ENCODE results near the gene NOP10.

NOP10 gene

GRCh38 chr15:34330279-34330678 lies 12.7 kb downstream of the NOP10 start:
- no peak for DNase-seq (ENCODE audit: low read depth)

DNA sequence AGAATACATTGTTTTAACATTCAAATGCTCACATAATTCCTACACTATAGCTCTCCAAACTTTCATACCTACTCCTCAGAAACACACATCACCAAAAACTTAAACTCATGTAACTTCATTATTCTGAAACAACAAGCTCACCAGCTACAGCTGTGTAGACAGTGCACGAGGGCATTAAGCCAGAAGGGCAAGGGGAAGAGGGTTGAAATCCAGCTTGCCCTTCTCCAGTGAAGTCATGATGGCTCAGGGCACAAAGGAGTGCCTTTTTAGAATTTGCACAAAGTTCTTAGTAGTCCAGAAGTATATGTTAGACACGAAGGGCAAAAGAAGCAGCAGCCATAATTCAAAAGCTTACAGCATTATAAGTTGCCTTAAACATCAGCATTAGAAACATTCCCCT lies 13.9 kb downstream of the NOP10 start:
- DNase-seq (ENCODE audit: low read depth), result no peak

- DNase-seq (ENCODE audit: low read depth), result no peak
Observed at GRCh38 chr15:34327906-34328305, 15.0 kb downstream of the NOP10 start.

DNA sequence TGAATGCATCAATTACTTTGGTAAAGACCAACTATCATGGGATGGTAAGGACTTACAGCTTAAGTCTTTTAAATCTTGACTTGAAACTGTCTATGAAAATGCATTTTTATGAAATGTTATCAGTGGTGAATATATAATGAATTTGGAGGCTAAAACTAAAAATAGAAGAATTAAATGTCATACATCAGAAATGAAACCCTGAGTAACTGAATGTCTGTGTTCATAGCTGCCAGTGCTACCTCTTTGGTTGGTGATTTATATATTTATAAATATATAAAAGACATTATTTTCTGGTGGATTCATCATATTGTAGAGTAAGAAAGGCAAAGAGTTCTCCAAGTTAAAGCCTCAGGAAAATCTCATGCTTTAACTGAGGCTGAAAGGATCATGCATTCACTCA lies 17.6 kb downstream of the NOP10 start:
- DNase-seq (ENCODE audit: low read depth), result no peak

DNA sequence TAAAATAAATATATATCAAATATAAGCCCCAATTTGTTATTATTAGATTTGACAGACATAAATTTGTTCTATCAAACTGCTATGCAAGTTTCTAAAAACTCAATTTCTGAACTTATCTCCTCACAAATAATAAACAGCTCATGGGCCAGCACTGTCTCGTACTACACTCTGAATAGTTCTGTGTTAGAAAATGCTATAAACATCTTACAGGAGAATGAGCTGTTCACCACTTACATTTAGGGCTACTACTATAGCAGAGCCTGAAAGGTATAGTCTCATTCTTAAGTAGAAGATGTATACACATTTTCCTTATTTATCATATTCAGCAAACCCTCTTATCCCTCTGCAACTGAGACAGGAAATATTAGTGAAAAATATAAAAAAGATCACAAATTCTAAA lies 18.0 kb downstream of the NOP10 start:
- DNase-seq (ENCODE audit: low read depth), result no peak

DNA sequence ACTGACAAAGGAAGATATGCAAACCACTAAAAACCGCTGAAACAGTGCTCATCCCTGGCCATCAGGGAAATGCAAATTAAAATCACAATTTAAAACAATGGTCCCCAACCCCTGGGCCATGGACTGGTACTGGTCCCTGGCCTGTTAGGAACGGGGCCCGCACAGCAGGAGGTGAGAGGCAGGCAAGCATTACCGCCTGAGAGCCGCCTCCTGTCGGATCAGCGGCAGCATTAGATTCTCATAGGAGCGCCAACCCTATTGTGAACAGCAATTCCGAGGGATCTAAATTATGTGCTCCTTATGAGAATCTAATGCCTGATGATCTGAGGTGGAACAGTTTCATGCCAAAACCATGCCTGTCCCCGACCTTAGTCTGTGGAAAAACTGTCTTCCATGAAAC lies 19.7 kb downstream of the NOP10 start:
- DNase-seq (ENCODE audit: low read depth), result no peak

- no peak for DNase-seq (ENCODE audit: low read depth)
Observed at GRCh38 chr15:34318277-34319079, 24.5 kb downstream of the NOP10 start.

- DNase-seq (ENCODE audit: low read depth), result no peak
Observed at GRCh38 chr15:34314491-34315490, 28.1 kb downstream of the NOP10 start.

GRCh38 chr15:34311563-34311962 lies 31.4 kb downstream of the NOP10 start:
- DNase-seq (ENCODE audit: low read depth), result no peak

DNA sequence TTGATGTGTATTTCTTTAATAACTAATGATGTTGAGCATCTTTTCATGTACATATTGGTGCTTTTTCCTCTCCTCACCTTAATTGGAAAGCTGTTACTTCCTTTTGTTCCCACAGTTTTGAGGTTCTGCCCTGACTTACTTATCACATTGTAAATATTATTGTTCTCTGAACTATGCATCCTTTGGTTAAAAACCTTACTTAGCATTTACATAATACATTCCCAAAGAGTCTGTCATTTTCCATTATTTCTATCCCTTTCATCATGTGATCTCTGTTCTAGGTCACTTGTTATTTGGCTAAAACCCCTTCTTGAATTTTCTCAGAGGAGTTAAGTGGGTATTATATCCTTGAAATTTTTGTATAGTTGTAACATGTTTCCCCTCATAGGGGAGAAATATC lies 38.3 kb downstream of the NOP10 start:
- DNase-seq (ENCODE audit: low read depth), result no peak

- no peak for DNase-seq (ENCODE audit: low read depth)
Observed at GRCh38 chr15:34301058-34301457, 41.9 kb downstream of the NOP10 start.

DNA sequence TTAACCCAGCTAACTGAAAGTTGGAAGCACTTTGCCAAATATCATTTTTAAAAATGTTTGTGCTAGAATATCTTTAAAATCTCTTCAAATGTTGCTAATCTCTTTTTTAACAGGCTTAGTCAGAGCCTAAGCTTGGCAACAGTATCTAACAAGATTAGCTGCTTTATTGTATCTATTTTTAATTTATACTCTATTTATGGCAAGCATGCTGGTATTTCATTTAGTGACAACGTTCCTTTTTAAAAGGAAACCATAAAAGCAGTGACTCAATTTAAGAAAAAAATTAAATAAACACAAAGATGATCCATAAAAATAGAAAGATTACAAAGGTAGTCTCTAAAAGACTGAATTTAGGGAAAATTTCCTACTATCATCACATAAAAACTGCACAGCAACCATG lies 45.9 kb downstream of the NOP10 start:
- no peak for DNase-seq (ENCODE audit: low read depth)

GRCh38 chr15:34292621-34293020 lies 50.3 kb downstream of the NOP10 start:
- no peak for DNase-seq (ENCODE audit: low read depth)

Measured in HS-5 (cell line).